ENCODE data around the gene ADISSP. TPM values are rescaled to one million over a fixed set of nuclear protein-coding genes. Genes with fewer than 3 reads are reported as not detected.

Gene ADISSP
- total RNA-seq, 3 donors from 2014 or later (not counting 1 experiment from before 2014, with no cell fraction given), result 10.1 to 13.5 (median 12.3) TPM

DNA sequence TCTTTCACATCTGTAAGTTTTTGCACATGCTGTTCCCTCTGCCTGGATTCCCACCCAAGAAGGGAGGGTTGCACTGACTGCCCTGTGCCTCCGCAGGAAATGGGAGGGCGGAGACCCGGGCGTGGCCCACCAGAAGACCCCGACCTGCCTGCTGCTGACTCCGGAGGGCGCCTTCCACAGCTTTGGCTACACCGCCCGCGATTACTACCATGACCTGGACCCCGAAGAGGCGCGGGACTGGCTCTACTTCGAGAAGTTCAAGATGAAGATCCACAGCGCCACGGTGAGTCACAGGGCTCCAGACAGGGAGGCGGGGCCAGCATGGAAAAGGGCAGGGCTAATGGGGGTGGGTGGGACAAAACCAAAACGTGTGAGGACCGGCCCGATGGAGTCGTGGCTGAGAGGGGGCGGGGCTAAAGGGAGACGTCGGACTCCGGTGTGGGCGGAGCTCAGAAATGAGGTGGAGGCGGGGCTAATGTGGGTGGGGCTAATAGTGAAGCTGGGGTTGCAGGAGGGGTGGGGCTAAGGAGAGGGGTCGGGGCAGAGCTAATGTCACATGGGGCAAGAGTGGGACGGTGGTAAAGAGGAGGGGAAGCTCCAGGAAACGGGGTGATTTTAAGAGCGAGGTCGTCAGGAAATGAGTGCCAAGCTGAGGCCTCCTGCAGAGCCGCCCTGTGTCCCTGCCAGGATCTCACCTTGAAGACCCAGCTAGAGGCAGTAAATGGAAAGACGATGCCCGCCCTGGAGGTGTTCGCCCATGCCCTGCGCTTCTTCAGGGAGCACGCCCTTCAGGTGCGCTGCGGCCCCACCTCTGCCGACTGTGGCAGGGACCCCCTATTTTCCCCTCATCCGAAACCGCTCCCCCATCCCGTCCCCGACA lies 22.5 kb downstream of the ADISSP start:
- TF ChIP-seq, protein P1, sequence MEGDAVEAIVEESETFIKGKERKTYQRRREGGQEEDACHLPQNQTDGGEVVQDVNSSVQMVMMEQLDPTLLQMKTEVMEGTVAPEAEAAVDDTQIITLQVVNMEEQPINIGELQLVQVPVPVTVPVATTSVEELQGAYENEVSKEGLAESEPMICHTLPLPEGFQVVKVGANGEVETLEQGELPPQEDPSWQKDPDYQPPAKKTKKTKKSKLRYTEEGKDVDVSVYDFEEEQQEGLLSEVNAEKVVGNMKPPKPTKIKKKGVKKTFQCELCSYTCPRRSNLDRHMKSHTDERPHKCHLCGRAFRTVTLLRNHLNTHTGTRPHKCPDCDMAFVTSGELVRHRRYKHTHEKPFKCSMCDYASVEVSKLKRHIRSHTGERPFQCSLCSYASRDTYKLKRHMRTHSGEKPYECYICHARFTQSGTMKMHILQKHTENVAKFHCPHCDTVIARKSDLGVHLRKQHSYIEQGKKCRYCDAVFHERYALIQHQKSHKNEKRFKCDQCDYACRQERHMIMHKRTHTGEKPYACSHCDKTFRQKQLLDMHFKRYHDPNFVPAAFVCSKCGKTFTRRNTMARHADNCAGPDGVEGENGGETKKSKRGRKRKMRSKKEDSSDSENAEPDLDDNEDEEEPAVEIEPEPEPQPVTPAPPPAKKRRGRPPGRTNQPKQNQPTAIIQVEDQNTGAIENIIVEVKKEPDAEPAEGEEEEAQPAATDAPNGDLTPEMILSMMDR (IDR thresholded peaks at IDR 0.05), result no peak
- Mint-ChIP-seq H3K27me3 (ENCODE audit: low read depth in 2 of 2) (no peaks in the 10 kb centered on the region), H3K36me3 (no peaks in the 10 kb centered on the region), H3K4me3 (peak overlapping the region; percentile 74), H3K27ac (peak overlapping the region; percentile 65 to 79), H3K9me3 (no peaks in the 10 kb centered on the region), H3K4me1 (peaks cover 4 to 17% of the 10 kb centered on the region in 2 donors)
- H3K4me1 ChIP-seq (ENCODE audit: control insufficient read depth, insufficient read depth, low read length), result peaks cover 11% of the 10 kb centered on the region
- intact Hi-C loops (cut with micrococcal nuclease), result no loop called here
- no peak overlapping the region for H3K27ac ChIP-seq (ENCODE audit: low read length)
- DNase-seq, result peak; percentile 49 to 82
- 49% methylated on average over 45 of the region's 45 CpGs for WGBS (ENCODE audit: insufficient coverage)
- no peak overlapping the region for H3K4me3 ChIP-seq (ENCODE audit: low read length)
- peak; percentile 57 to 91 (median 89) for ATAC-seq
- no peaks in the 10 kb centered on the region for H3K36me3 ChIP-seq (ENCODE audit: control insufficient read depth, insufficient read depth, low read length)
- H3K27me3 ChIP-seq (ENCODE audit: control insufficient read depth, insufficient read depth, low read length), result no peaks in the 10 kb centered on the region
- H3K9me3 ChIP-seq (ENCODE audit: control insufficient read depth, insufficient read depth, low read length), result no peaks in the 10 kb centered on the region

DNA sequence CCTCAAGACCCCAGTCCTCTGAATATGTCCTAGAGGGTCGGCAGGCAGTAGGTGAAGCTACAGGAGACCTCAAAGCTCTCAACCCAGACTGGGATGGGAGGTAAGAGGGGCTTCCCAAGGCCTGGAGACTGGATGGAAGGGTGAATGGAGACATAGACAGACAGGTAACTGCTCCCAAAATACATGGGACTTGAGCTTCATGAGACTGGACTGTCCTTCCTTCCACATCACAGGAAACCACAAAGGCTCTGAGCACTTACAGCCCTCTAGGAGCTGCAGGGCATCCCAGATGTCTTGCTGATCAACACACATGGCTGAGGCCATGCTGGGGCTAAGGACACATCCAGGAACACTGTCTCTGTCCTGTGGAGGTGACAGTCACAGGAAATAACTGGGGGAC lies 23.5 kb downstream of the ADISSP start:
- no peaks in the 10 kb centered on the region for H3K36me3 ChIP-seq (ENCODE audit: control insufficient read depth, insufficient read depth, low read length)
- H3K9me3 ChIP-seq (ENCODE audit: control insufficient read depth, insufficient read depth, low read length), result no peaks in the 10 kb centered on the region
- H3K27ac ChIP-seq (ENCODE audit: low read length), result no peak overlapping the region
- intact Hi-C loops (cut with micrococcal nuclease), result no loop called here
- Mint-ChIP-seq H3K4me1 (peaks cover 4 to 17% of the 10 kb centered on the region in 2 donors), H3K9me3 (no peaks in the 10 kb centered on the region), H3K4me3 (no peak overlapping the region), H3K36me3 (no peaks in the 10 kb centered on the region), H3K27ac (no peak overlapping the region), H3K27me3 (ENCODE audit: low read depth in 2 of 2) (no peaks in the 10 kb centered on the region)
- DNase-seq (no peak), ATAC-seq (no peak)
- peaks cover 11% of the 10 kb centered on the region for H3K4me1 ChIP-seq (ENCODE audit: control insufficient read depth, insufficient read depth, low read length)
- H3K4me3 ChIP-seq (ENCODE audit: low read length), result no peak overlapping the region
- WGBS (ENCODE audit: insufficient coverage), result 85% methylated on average over 1 of the region's 1 CpG
- TF ChIP-seq, protein P1 (IDR thresholded peaks at IDR 0.05), result no peak
- no peaks in the 10 kb centered on the region for H3K27me3 ChIP-seq (ENCODE audit: control insufficient read depth, insufficient read depth, low read length)

- no peaks in the 10 kb centered on the region for H3K36me3 ChIP-seq (ENCODE audit: control insufficient read depth, insufficient read depth, low read length)
- H3K27ac Mint-ChIP-seq, result no peak overlapping the region
These were observed 24.3 kb downstream of the ADISSP start for GRCh38 chr20:3743251-3743650.

More at GRCh38 chr20:3743251-3743650, 24.3 kb downstream of the ADISSP start:
- ATAC-seq (no peak), DNase-seq (no peak)
- WGBS (ENCODE audit: insufficient coverage), result 100% methylated on average over 1 of the region's 2 CpGs
- Mint-ChIP-seq H3K4me3 (no peak overlapping the region), H3K27me3 (ENCODE audit: low read depth in 2 of 2) (no peaks in the 10 kb centered on the region), H3K9me3 (no peaks in the 10 kb centered on the region), H3K4me1 (peaks cover 4 to 17% of the 10 kb centered on the region in 2 donors), H3K36me3 (no peaks in the 10 kb centered on the region)
- Histone ChIP-seq H3K4me3 (ENCODE audit: low read length) (no peak overlapping the region), H3K27me3 (ENCODE audit: control insufficient read depth, insufficient read depth, low read length) (no peaks in the 10 kb centered on the region), H3K4me1 (ENCODE audit: control insufficient read depth, insufficient read depth, low read length) (peaks cover 11% of the 10 kb centered on the region), H3K9me3 (ENCODE audit: control insufficient read depth, insufficient read depth, low read length) (no peaks in the 10 kb centered on the region), H3K27ac (ENCODE audit: low read length) (no peak overlapping the region)
- TF ChIP-seq, protein P1 (IDR thresholded peaks at IDR 0.05), result no peak
- intact Hi-C loops (cut with micrococcal nuclease), result no loop called here

All from natural killer cell (primary cell).